DND-41 (cell line): Measurements from ENCODE around the gene TBC1D14.

ENCODE experiments used
- ATAC-seq: fragments of 200-7000 bp; cut with Tn5 transposase; 3 replicates; pipeline ENCODE4 v1.9.1; 2021; ENCODE audit warnings: low read depth; ENCODE audit not compliant: insufficient read depth
- DNase-seq: peaks from one replicate; pipeline ENCODE4 v3.0.0-alpha.2; 2020
- H2AFZ ChIP-seq: 2 replicates; pipeline ENCODE4 v1.6.0; 2012; ENCODE audit warnings: low read depth, low read length
- H3K27ac ChIP-seq: 2 replicates; pipeline ENCODE4 v1.5.1; 2012; ENCODE audit warnings: low read length, inconsistent platforms
- H3K27me3 ChIP-seq: fragments of 200-600 bp; sonication (generic); 2 replicates; pipeline ENCODE4 v1.6.0; 2012; ENCODE audit warnings: low read length, mild to moderate bottlenecking, inconsistent platforms; ENCODE audit not compliant: insufficient read depth, poor library complexity
- H3K36me3 ChIP-seq: 2 replicates; pipeline ENCODE4 v1.5.1; 2012; ENCODE audit warnings: low read length, inconsistent platforms; ENCODE audit not compliant: insufficient read depth
- H3K4me1 ChIP-seq: 2 replicates; pipeline ENCODE4 v1.5.1; 2012; ENCODE audit warnings: mild to moderate bottlenecking, low read length; ENCODE audit not compliant: insufficient read depth
- H3K4me2 ChIP-seq: 2 replicates; pipeline ENCODE4 v1.6.0; 2012; ENCODE audit warnings: mild to moderate bottlenecking, moderate library complexity, low read length, inconsistent platforms; ENCODE audit not compliant: insufficient read depth
- H3K4me3 ChIP-seq, 2 experiments: fragments of 200-600 bp in 1 of 2; shearing (Covaris generic) in 1 of 2; 2 replicates each; pipeline ENCODE4 v1.5.1; 2012 to 2016; ENCODE audit warnings: inconsistent platforms in 2 of 2, low read length in 2 of 2, mild to moderate bottlenecking in 2 of 2, low read depth in 1 of 2, moderate library complexity in 1 of 2
- H3K79me2 ChIP-seq: 2 replicates; pipeline ENCODE4 v1.6.0; 2012; ENCODE audit warnings: low read length, inconsistent platforms; ENCODE audit not compliant: insufficient read depth
- H3K9ac ChIP-seq: 2 replicates; pipeline ENCODE4 v1.6.0; 2012; ENCODE audit warnings: low read depth, mild to moderate bottlenecking, inconsistent platforms, low read length, moderate library complexity
- H3K9me3 ChIP-seq: 2 replicates; pipeline ENCODE4 v1.5.1; 2012; ENCODE audit warnings: low read length, moderate library complexity, mild to moderate bottlenecking, inconsistent platforms; ENCODE audit not compliant: insufficient read depth, severe bottlenecking
- H4K20me1 ChIP-seq: 2 replicates; pipeline ENCODE4 v1.6.0; 2012; ENCODE audit warnings: low read length; ENCODE audit not compliant: insufficient read depth
- CTCF ChIP-seq: IDR thresholded peaks from 2 replicates; pipeline ENCODE4 v1.5.1; 2012; ENCODE audit warnings: borderline replicate concordance, low read length, moderate library complexity, mild to moderate bottlenecking; ENCODE audit not compliant: poor library complexity, severe bottlenecking; ENCODE audit errors: extremely low read depth
- EZH2 ChIP-seq: IDR thresholded peaks from 3 replicates; pipeline ENCODE4 v1.6.1; 2012; ENCODE audit warnings: borderline replicate concordance, low read depth, mild to moderate bottlenecking, moderate library complexity, low read length, inconsistent platforms; ENCODE audit not compliant: severe bottlenecking

TBC1D14 gene

GRCh38 chr4:6892909-6893202, 16.8 kb upstream of the TBC1D14 start:
- no peak for ATAC-seq
- TF ChIP-seq EZH2 (no peak), CTCF (no peak)
- Histone ChIP-seq H3K79me2 (no peaks in the 10 kb centered on the region), H3K4me1 (no peaks in the 10 kb centered on the region), H3K4me2 (no peak overlapping the region), H3K27me3 (no peaks in the 10 kb centered on the region), H3K27ac (no peak overlapping the region), H4K20me1 (no peaks in the 10 kb centered on the region), H2AFZ (no peak overlapping the region), H3K36me3 (no peaks in the 10 kb centered on the region), H3K4me3 (no peak overlapping the region), H3K9ac (no peak overlapping the region), H3K9me3 (peaks cover 9% of the 10 kb centered on the region)
- DNase-seq, result no peak

- H2AFZ ChIP-seq, result no peak overlapping the region
- no peak overlapping the region for H3K4me2 ChIP-seq
These were observed 16.1 kb upstream of the TBC1D14 start for GRCh38 chr4:6893449-6894085.

DNA sequence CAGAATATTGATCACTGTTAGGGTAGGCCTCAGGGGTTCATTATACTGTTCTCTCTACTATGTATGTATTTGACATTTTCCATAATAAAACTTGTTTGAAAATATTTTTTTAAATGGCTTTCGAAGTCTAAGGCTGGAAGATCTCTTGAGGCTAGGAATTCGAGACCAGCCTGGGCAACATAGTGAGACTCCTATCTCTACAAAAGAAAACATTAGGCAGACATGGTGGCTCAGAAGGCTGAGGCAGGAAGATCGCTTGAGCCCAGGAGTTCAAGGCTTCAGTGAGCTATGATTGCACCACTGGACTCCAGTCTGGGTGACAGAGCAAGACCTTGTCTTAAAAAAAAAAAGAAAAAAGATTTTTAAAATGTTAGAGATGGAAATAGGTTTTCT, 15.5 kb upstream of the TBC1D14 start:
- Histone ChIP-seq H3K79me2 (no peaks in the 10 kb centered on the region), H3K4me1 (no peaks in the 10 kb centered on the region), H4K20me1 (no peaks in the 10 kb centered on the region), H3K36me3 (no peaks in the 10 kb centered on the region), H3K9me3 (peaks cover 9% of the 10 kb centered on the region), H3K9ac (no peak overlapping the region), H2AFZ (no peak overlapping the region), H3K27me3 (no peaks in the 10 kb centered on the region), H3K27ac (no peak overlapping the region), H3K4me2 (no peak overlapping the region), H3K4me3 (no peak overlapping the region)
- DNase-seq (no peak), ATAC-seq (no peak)
- TF ChIP-seq CTCF (no peak), EZH2 (no peak)

More at GRCh38 chr4:6893449-6894085, 16.1 kb upstream of the TBC1D14 start:
- TF ChIP-seq EZH2 (no peak), CTCF (no peak)
- H4K20me1 ChIP-seq, result no peaks in the 10 kb centered on the region
- no peak overlapping the region for H3K4me3 ChIP-seq
- peaks cover 9% of the 10 kb centered on the region for H3K9me3 ChIP-seq
- no peaks in the 10 kb centered on the region for H3K4me1 ChIP-seq
- no peaks in the 10 kb centered on the region for H3K36me3 ChIP-seq
- no peaks in the 10 kb centered on the region for H3K79me2 ChIP-seq
- DNase-seq, result no peak
- no peaks in the 10 kb centered on the region for H3K27me3 ChIP-seq
- no peak overlapping the region for H3K27ac ChIP-seq
- H3K9ac ChIP-seq, result no peak overlapping the region
- no peak for ATAC-seq
